Trophoblast cell (in vitro differentiated cells and primary cell): Measurements from ENCODE around the gene STARD6.
A peak's percentile ranks its signal among the peaks of the same experiment; 100 is the strongest.

Source experiments
- DNase-seq, 2 donors: peaks; one replicate each; pipeline ENCODE4 v3.0.0-alpha.2; 2016
- H2AFZ ChIP-seq: 2 replicates; pipeline ENCODE4 v1.6.1; 2013; ENCODE audit warnings: low read length, moderate library complexity, mild to moderate bottlenecking; ENCODE audit not compliant: insufficient read depth, poor library complexity
- H2AK5ac ChIP-seq: 2 replicates; pipeline ENCODE4 v1.6.1; 2013; ENCODE audit warnings: mild to moderate bottlenecking, low read length
- H2BK120ac ChIP-seq: 2 replicates; pipeline ENCODE4 v1.6.1; 2013; ENCODE audit warnings: low read length, mild to moderate bottlenecking, moderate library complexity; ENCODE audit not compliant: insufficient read depth, poor library complexity
- H2BK12ac ChIP-seq: 2 replicates; pipeline ENCODE4 v1.6.1; 2013; ENCODE audit warnings: mild to moderate bottlenecking, low read length, moderate library complexity
- H2BK5ac ChIP-seq: 2 replicates; pipeline ENCODE4 v1.6.1; 2013; ENCODE audit warnings: low read length, low read depth, moderate library complexity, mild to moderate bottlenecking; ENCODE audit not compliant: poor library complexity
- H3K14ac ChIP-seq: 2 replicates; pipeline ENCODE4 v1.6.1; 2013; ENCODE audit warnings: mild to moderate bottlenecking, low read length
- H3K18ac ChIP-seq: 2 replicates; pipeline ENCODE4 v1.6.1; 2013; ENCODE audit warnings: mild to moderate bottlenecking, low read length
- H3K23ac ChIP-seq: 2 replicates; pipeline ENCODE4 v1.6.1; 2013; ENCODE audit warnings: low read length
- H3K27ac ChIP-seq: 2 replicates; pipeline ENCODE4 v1.5.1; 2013; ENCODE audit warnings: low read depth, mild to moderate bottlenecking, inconsistent platforms, low read length, moderate library complexity
- H3K27me3 ChIP-seq: 2 replicates; pipeline ENCODE4 v1.6.1; 2013; ENCODE audit warnings: inconsistent platforms, mild to moderate bottlenecking, low read length, moderate library complexity; ENCODE audit not compliant: insufficient read depth
- H3K36me3 ChIP-seq, 2 experiments: 1 replicate in 1 of 2; 2 replicates in 1 of 2; pipeline ENCODE4 v1.6.1; 2013; ENCODE audit warnings: low read length in 2 of 2, mild to moderate bottlenecking in 2 of 2, moderate library complexity in 1 of 2; ENCODE audit not compliant: insufficient read depth in 2 of 2, control insufficient read depth in 1 of 2
- H3K4ac ChIP-seq: 2 replicates; pipeline ENCODE4 v1.6.1; 2013; ENCODE audit warnings: low read depth, mild to moderate bottlenecking, low read length, moderate library complexity
- H3K4me1 ChIP-seq, 2 experiments: 1 replicate in 1 of 2; 2 replicates in 1 of 2; pipeline ENCODE4 v1.6.1; 2013; ENCODE audit warnings: low read length in 2 of 2, mild to moderate bottlenecking in 2 of 2, moderate library complexity in 1 of 2; ENCODE audit not compliant: insufficient read depth in 2 of 2, control insufficient read depth in 1 of 2
- H3K4me2 ChIP-seq: 2 replicates; pipeline ENCODE4 v1.6.1; 2013; ENCODE audit warnings: inconsistent platforms, mild to moderate bottlenecking, low read length, moderate library complexity
- H3K4me3 ChIP-seq: 2 replicates; pipeline ENCODE4 v1.5.1; 2013; ENCODE audit warnings: mild to moderate bottlenecking, low read depth, low read length, inconsistent platforms
- H3K79me1 ChIP-seq: one replicate; pipeline ENCODE4 v1.6.1; 2013; ENCODE audit warnings: low read length
- H3K79me2 ChIP-seq: 2 replicates; pipeline ENCODE4 v1.6.1; 2013; ENCODE audit warnings: low read length, mild to moderate bottlenecking; ENCODE audit not compliant: control insufficient read depth, insufficient read depth, poor library complexity
- H3K9ac ChIP-seq: 2 replicates; pipeline ENCODE4 v1.6.1; 2013; ENCODE audit warnings: mild to moderate bottlenecking, low read length
- H3K9me3 ChIP-seq: 2 replicates; pipeline ENCODE4 v1.6.1; 2013; ENCODE audit warnings: low read depth, mild to moderate bottlenecking, control low read depth, inconsistent platforms, low read length; ENCODE audit not compliant: insufficient read depth
- H4K12ac ChIP-seq: 2 replicates; pipeline ENCODE4 v1.6.1; 2013; ENCODE audit warnings: low read depth, mild to moderate bottlenecking, low read length, moderate library complexity
- H4K8ac ChIP-seq: 2 replicates; pipeline ENCODE4 v1.6.1; 2013; ENCODE audit warnings: low read depth, mild to moderate bottlenecking, low read length, moderate library complexity
- H4K91ac ChIP-seq: one replicate; pipeline ENCODE4 v1.6.1; 2013; ENCODE audit warnings: low read depth, mild to moderate bottlenecking, low read length, moderate library complexity
- WGBS: extraction: QIAGEN DNeasy Blood & Tissue Kit; methylation state at CpG from one replicate; pipeline ENCODE4 v1.1.7; 2013; ENCODE audit warnings: missing lambda C conversion rate; ENCODE audit not compliant: insufficient read length, insufficient coverage; ENCODE audit errors: extremely low coverage; 5-methylcytosine and 5-hydroxymethylcytosine counted together

STARD6 gene

DNA sequence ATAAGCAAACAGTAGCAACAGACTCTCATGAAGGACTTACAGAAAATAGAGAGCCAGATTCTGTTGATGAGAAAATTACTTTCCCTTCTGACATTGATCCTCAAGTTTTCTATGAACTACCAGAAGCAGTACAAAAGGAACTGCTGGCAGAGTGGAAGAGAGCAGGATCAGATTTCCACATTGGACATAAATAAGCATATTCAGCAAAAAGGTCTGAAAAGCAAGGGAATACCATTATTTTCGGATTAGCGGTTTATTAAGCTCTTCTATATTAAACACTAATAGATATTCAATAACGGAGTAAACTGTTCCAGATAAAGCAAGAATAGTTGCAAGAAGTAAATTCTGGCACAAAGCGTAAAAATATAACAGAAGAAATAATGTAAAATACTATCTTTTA is 63.4 kb downstream of the STARD6 start:
- Histone ChIP-seq H2BK120ac (no peak overlapping the region), H2AFZ (no peak overlapping the region), H3K27me3 (no peaks in the 10 kb centered on the region), H3K27ac (no peak overlapping the region), H3K23ac (no peak overlapping the region), H3K79me1 (no peaks in the 10 kb centered on the region), H2BK12ac (no peak overlapping the region), H4K91ac (no peak overlapping the region), H4K12ac (no peak overlapping the region), H3K18ac (no peak overlapping the region), H3K14ac (no peak overlapping the region), H3K4me3 (no peak overlapping the region), H3K4me1 (no peaks in the 10 kb centered on the region), H2BK5ac (no peak overlapping the region), H3K36me3 (peaks cover 2 to 6% of the 10 kb centered on the region in 2 experiments), H3K4ac (no peak overlapping the region), H4K8ac (no peak overlapping the region), H3K9me3 (peaks cover 3% of the 10 kb centered on the region), H3K4me2 (no peak overlapping the region), H3K9ac (no peak overlapping the region), H2AK5ac (no peak overlapping the region), H3K79me2 (no peaks in the 10 kb centered on the region)
- DNase-seq, result no peak
- no CpG with 5 or more reads among the region's 4 CpGs for WGBS

DNA sequence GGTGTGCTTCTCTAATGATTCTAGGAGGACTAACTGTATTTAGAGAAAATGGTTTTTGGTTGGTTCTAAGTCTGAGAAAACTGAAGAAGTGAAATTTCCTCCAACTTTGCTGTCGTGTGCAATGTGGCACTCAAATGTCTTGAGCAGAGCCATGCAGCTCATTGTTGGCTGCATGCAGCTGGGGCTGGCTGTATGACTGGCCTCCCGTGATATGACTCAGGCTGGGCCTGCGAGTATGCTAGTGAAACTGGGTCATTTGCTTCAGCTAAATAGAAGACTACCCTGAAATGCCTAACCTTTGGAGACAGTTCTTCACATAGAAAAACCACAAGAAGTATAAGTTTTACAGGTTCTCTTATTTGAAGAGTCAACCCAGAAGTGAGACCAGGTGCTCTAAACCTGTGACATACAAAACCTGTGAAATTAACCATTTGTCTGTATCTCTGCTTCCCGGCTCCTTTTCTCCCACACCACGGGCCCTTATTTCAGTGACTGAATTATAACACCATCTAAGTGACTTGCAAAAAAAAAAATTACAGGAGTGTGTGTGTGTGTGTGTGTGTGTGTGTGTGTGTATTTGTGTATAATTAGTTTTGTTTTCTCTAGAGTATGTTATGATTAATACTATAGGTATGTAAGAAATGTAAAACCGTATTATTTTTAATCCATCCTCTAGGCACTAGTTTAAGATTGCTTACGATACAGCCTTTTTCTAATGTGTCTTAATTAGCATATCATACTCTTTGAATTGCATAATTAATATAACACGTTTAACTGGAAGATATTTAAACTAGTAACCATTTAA is 72.5 kb downstream of the STARD6 start:
- no peak overlapping the region for H4K8ac ChIP-seq
- H3K14ac ChIP-seq, result no peak overlapping the region
- no peaks in the 10 kb centered on the region for H3K4me1 ChIP-seq
- no peaks in the 10 kb centered on the region for H3K79me2 ChIP-seq
- no peak overlapping the region for H2BK5ac ChIP-seq
- peaks cover 6 to 9% of the 10 kb centered on the region in 2 experiments for H3K36me3 ChIP-seq
- H4K12ac ChIP-seq, result no peak overlapping the region
- H4K91ac ChIP-seq, result no peak overlapping the region
- no peak overlapping the region for H2BK12ac ChIP-seq
- H3K4me3 ChIP-seq, result no peak overlapping the region
- no peak overlapping the region for H3K9ac ChIP-seq
- H2BK120ac ChIP-seq, result no peak overlapping the region
- no peaks in the 10 kb centered on the region for H3K79me1 ChIP-seq
- no peak overlapping the region for H3K27ac ChIP-seq
- no peak overlapping the region for H3K18ac ChIP-seq
- H2AFZ ChIP-seq, result no peak overlapping the region
- H3K27me3 ChIP-seq, result no peaks in the 10 kb centered on the region
- H3K9me3 ChIP-seq, result no peaks in the 10 kb centered on the region
- peak; percentile 44 to 66 for DNase-seq
- no peak overlapping the region for H3K23ac ChIP-seq
- H3K4ac ChIP-seq, result no peak overlapping the region
- WGBS, result no CpG with 5 or more reads among the region's 8 CpGs
- no peak overlapping the region for H2AK5ac ChIP-seq
- no peak overlapping the region for H3K4me2 ChIP-seq

DNA sequence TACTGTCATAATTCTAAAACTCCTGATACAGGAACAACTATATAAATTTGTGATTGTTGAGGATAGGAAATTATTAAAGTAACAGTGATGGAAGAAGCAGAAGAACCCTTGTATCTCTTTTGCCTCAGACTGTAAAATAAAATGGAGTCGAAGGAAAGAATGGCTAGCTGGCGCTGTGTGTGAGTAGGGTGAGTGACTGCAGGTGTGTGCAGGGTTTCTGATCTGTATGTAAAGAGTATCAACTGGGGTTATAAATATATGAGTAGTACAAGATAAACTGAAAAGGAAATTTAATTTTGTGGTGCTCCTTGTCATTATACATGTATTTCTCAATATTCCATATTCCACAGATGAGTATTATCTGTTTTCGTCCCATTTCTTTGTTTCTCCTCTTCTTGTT is 73.1 kb downstream of the STARD6 start:
- Histone ChIP-seq H3K9me3 (no peaks in the 10 kb centered on the region), H3K14ac (no peak overlapping the region), H3K27me3 (no peaks in the 10 kb centered on the region), H3K4ac (no peak overlapping the region), H3K36me3 (peaks cover 6 to 9% of the 10 kb centered on the region in 2 experiments), H3K23ac (no peak overlapping the region), H3K4me3 (no peak overlapping the region), H2BK5ac (no peak overlapping the region), H3K4me2 (no peak overlapping the region), H3K9ac (no peak overlapping the region), H3K4me1 (no peaks in the 10 kb centered on the region), H3K79me1 (no peaks in the 10 kb centered on the region), H3K79me2 (no peaks in the 10 kb centered on the region), H4K8ac (no peak overlapping the region), H3K27ac (no peak overlapping the region), H4K91ac (no peak overlapping the region), H3K18ac (no peak overlapping the region), H2BK120ac (no peak overlapping the region), H2AK5ac (no peak overlapping the region), H2AFZ (no peak overlapping the region), H2BK12ac (no peak overlapping the region), H4K12ac (no peak overlapping the region)
- no CpG with 5 or more reads among the region's 3 CpGs for WGBS
- no peak for DNase-seq

DNA sequence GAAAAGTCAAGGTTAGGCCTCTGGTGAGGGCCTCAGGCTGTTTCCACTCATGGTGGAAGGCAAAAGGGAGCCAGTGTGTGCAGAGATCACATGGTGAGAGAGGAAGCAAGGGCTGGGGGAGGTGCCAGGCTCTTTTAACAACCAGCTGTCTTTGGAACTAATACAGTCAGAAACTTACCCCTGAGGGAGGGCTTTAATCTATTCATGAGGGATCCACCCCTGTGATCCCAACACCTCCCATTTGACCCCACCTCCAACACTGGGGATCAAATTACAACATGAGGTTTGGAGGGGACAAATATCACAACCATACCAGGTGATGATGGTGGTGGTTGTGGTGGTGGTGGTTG is 77.5 kb downstream of the STARD6 start:
- H4K8ac ChIP-seq, result no peak overlapping the region
- H3K4me1 ChIP-seq, result no peaks in the 10 kb centered on the region
- no peak overlapping the region for H3K4me3 ChIP-seq
- H3K23ac ChIP-seq, result no peak overlapping the region
- no peak overlapping the region for H2AK5ac ChIP-seq
- no peak overlapping the region for H3K27ac ChIP-seq
- H3K9ac ChIP-seq, result no peak overlapping the region
- DNase-seq, result no peak
- no peak overlapping the region for H2BK5ac ChIP-seq
- no peaks in the 10 kb centered on the region for H3K9me3 ChIP-seq
- H3K18ac ChIP-seq, result no peak overlapping the region
- H3K27me3 ChIP-seq, result no peaks in the 10 kb centered on the region
- no peak overlapping the region for H3K14ac ChIP-seq
- no peaks in the 10 kb centered on the region for H3K79me2 ChIP-seq
- no peak overlapping the region for H4K12ac ChIP-seq
- no peak overlapping the region for H4K91ac ChIP-seq
- no peaks in the 10 kb centered on the region for H3K79me1 ChIP-seq
- peaks cover 5 to 11% of the 10 kb centered on the region in 2 experiments for H3K36me3 ChIP-seq
- no peak overlapping the region for H3K4me2 ChIP-seq
- H2AFZ ChIP-seq, result no peak overlapping the region
- H2BK12ac ChIP-seq, result no peak overlapping the region
- no peak overlapping the region for H3K4ac ChIP-seq
- no peak overlapping the region for H2BK120ac ChIP-seq
